Kidney (tissue), 14 donors: ENCODE data around the gene ARHGEF28. TPM values are rescaled to one million over a fixed set of nuclear protein-coding genes. Genes with fewer than 3 reads are reported as not detected.

Experiments used
- DNase-seq, 5 donors: peaks; one replicate each; pipeline ENCODE4 v3.0.0-alpha.2; 2013 to 2020
- FAIRE-seq: peaks from 2 replicates; lab custom pipeline; 2012; peaks lifted over from hg19 to GRCh38; lab: Jason Lieb, UNC
- H3K27ac ChIP-seq, 2 donors: one replicate each; pipeline ENCODE4 v1.7.0; 2013; ENCODE audit warnings: low read depth in 2 of 2, low read length in 2 of 2, inconsistent platforms in 1 of 2
- H3K27me3 ChIP-seq: one replicate; pipeline ENCODE4 v1.7.1; 2013; ENCODE audit warnings: low read length, inconsistent platforms; ENCODE audit not compliant: control insufficient read depth, insufficient read depth
- H3K36me3 ChIP-seq, 3 donors: one replicate each; pipeline versions ENCODE4 v1.7.0 to v1.7.1; 2013; ENCODE audit warnings: low read length in 3 of 3, control low read depth in 1 of 3, inconsistent platforms in 1 of 3; ENCODE audit not compliant: insufficient read depth in 3 of 3, control insufficient read depth in 2 of 3
- H3K4me1 ChIP-seq, 3 donors: one replicate each; pipeline versions ENCODE4 v1.7.0 to v1.7.1; 2013; ENCODE audit warnings: low read length in 3 of 3, inconsistent platforms in 1 of 3, low read depth in 1 of 3; ENCODE audit not compliant: control insufficient read depth in 2 of 3, insufficient read depth in 2 of 3
- H3K4me3 ChIP-seq, 3 donors: one replicate each; pipeline versions ENCODE4 v1.7.0 to v1.8.1; 2013; ENCODE audit warnings: low read length in 3 of 3, control low read depth in 1 of 3, inconsistent platforms in 1 of 3
- H3K9ac ChIP-seq, 3 donors: one replicate each; pipeline versions ENCODE4 v1.7.0 to v1.7.1; 2013; ENCODE audit warnings: low read length in 3 of 3, control low read depth in 1 of 3, inconsistent platforms in 1 of 3
- H3K9me3 ChIP-seq, 3 donors: one replicate each; pipeline versions ENCODE4 v1.7.0 to v1.7.1; 2013; ENCODE audit warnings: low read length in 3 of 3, control low read depth in 1 of 3, inconsistent platforms in 1 of 3; ENCODE audit not compliant: control insufficient read depth in 2 of 3, insufficient read depth in 1 of 3
- CTCF ChIP-seq: IDR thresholded peaks from 3 replicates; pipeline ENCODE4 v1.5.1; 2012; ENCODE audit warnings: mild to moderate bottlenecking, moderate library complexity, borderline replicate concordance; ENCODE audit not compliant: insufficient read depth; ENCODE audit errors: extremely low read depth
- intact Hi-C: fragments of 100-400 bp; cut with DNase I; formaldehyde crosslinking; loops from one replicate; pipeline ENCODE4 v1.11.1; 2022
- polyA plus RNA-seq: library from polyadenylated mRNA; stranded (reverse); fragments of 350-450 nt; fragmentation: Illumina TruSeq; extraction: RNeasy Lipid Tissue Mini Kit (QIAGEN cat#74804); gene quantifications from one replicate; pipeline ENCODE4 v1.2.3, GENCODE V29; 2014; ENCODE audit warnings: low read depth, low replicate concordance; ENCODE audit not compliant: insufficient read depth
- total RNA-seq: library from RNA; stranded (reverse); fragmentation: NEBNext Ultra II Directional; extraction: Animal tissue kit (Norgen Biotek cat#: 25700); gene quantifications from one replicate; pipeline ENCODE4 v1.2.1, GENCODE V29; 2021
- donor health status: control.
- donor health status: control.
- donor health status: control.
- donor health status: control.
- donor health status: control.
- donor health status: DM: yes; HTN: yes; CAD: no.
- donor health status: Normal renal cell carcinoma (clear cell type).

The ARHGEF28 gene
- total and polyA plus RNA-seq, 2 donors from 2014 or later = 21.9 to 66.3 TPM

- intact Hi-C loops = no loop called here
- Histone ChIP-seq H3K27me3 (no peaks in the 10 kb centered on the region), H3K9me3 (no peaks in the 10 kb centered on the region), H3K9ac (no peak overlapping the region), H3K27ac (no peak overlapping the region), H3K36me3 (no peaks in the 10 kb centered on the region), H3K4me3 (no peak overlapping the region), H3K4me1 (no peaks in the 10 kb centered on the region)
- no peak for TF ChIP-seq CTCF
- FAIRE-seq (no peak), DNase-seq (no peak)
These were observed 15.8 kb downstream of the ARHGEF28 start for GRCh38 chr5:73641811-73642210.

GRCh38 chr5:73642344-73642743 lies 16.3 kb downstream of the ARHGEF28 start:
- Histone ChIP-seq H3K36me3 (no peaks in the 10 kb centered on the region), H3K27me3 (no peaks in the 10 kb centered on the region), H3K27ac (no peak overlapping the region), H3K9me3 (no peaks in the 10 kb centered on the region), H3K4me1 (no peaks in the 10 kb centered on the region), H3K9ac (no peak overlapping the region), H3K4me3 (no peak overlapping the region)
- no peak for FAIRE-seq
- no peak for DNase-seq
- TF ChIP-seq CTCF = no peak
- intact Hi-C loops = no loop called here

GRCh38 chr5:73644385-73644963 lies 18.5 kb downstream of the ARHGEF28 start:
- no peak for FAIRE-seq
- TF ChIP-seq CTCF = no peak
- Histone ChIP-seq H3K9me3 (no peaks in the 10 kb centered on the region), H3K9ac (no peak overlapping the region), H3K4me3 (no peak overlapping the region), H3K36me3 (no peaks in the 10 kb centered on the region), H3K27ac (no peak overlapping the region), H3K27me3 (no peaks in the 10 kb centered on the region), H3K4me1 (no peaks in the 10 kb centered on the region)
- no peak for DNase-seq
- intact Hi-C loops = no loop called here

- intact Hi-C loops = no loop called here
- Histone ChIP-seq H3K4me3 (no peak overlapping the region), H3K9ac (no peak overlapping the region), H3K4me1 (no peaks in the 10 kb centered on the region), H3K27ac (no peak overlapping the region), H3K9me3 (no peaks in the 10 kb centered on the region), H3K36me3 (no peaks in the 10 kb centered on the region), H3K27me3 (no peaks in the 10 kb centered on the region)
- no peak for DNase-seq
- no peak for FAIRE-seq
- TF ChIP-seq CTCF = no peak
These were observed 21.7 kb downstream of the ARHGEF28 start for GRCh38 chr5:73647721-73648120.
